ENCODE measurements around the gene MRTFB. TPM values are rescaled to one million over a fixed set of nuclear protein-coding genes. Genes with fewer than 3 reads are reported as not detected.

MRTFB gene
- total RNA-seq, 1 donor from 2014 or later = 12.9 TPM

DNA sequence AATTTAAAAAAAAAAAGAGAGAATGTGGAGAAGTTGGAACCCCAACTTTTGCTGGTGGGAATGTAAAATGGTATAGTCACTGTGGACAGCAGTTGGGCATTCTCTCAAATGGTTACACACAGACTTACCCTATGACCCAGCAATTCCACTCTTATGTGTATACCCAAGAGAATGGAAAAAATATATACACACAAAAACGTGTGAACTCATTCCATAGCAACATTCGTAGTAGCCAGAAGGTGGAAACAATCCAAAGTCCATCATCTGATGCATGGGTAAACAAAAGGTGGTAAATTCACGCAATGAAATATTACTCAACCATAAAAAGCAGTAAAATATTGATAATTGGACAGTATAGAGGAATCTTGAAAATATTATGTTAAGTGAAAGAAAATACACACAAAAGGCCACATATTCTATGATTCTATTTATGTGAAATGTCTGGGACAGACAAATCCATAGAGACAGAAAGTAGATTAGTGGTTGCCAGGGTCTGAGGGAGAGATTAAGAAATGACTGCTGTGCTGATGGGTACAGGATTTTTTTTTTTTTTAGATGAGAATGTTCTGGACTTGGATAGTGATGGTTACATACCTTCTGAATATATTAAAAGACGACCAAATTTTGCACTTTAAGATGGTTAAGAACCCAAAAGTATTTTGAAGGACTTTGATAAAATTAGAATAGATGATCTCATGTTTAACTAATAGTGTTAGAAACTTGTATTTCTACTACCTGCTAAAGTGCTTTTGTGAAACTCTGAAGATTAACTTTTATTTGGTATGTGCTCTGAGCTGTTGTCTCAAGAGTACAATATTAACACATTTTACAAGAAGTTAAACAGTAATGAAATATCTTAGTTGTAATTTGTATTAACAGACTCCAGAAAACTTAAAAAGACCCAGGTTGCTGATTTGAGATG, 60.9 kb downstream of the MRTFB start:
- no peak overlapping the region for H3K4me3 ChIP-seq (ENCODE audit: low read depth, low read length)
- TF ChIP-seq, protein P1, sequence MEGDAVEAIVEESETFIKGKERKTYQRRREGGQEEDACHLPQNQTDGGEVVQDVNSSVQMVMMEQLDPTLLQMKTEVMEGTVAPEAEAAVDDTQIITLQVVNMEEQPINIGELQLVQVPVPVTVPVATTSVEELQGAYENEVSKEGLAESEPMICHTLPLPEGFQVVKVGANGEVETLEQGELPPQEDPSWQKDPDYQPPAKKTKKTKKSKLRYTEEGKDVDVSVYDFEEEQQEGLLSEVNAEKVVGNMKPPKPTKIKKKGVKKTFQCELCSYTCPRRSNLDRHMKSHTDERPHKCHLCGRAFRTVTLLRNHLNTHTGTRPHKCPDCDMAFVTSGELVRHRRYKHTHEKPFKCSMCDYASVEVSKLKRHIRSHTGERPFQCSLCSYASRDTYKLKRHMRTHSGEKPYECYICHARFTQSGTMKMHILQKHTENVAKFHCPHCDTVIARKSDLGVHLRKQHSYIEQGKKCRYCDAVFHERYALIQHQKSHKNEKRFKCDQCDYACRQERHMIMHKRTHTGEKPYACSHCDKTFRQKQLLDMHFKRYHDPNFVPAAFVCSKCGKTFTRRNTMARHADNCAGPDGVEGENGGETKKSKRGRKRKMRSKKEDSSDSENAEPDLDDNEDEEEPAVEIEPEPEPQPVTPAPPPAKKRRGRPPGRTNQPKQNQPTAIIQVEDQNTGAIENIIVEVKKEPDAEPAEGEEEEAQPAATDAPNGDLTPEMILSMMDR (conservative IDR thresholded peaks at IDR 0.05; ENCODE audit: low read depth, low read length) = no peak
- DNase-seq (ENCODE audit: low read depth) = no peak

DNA sequence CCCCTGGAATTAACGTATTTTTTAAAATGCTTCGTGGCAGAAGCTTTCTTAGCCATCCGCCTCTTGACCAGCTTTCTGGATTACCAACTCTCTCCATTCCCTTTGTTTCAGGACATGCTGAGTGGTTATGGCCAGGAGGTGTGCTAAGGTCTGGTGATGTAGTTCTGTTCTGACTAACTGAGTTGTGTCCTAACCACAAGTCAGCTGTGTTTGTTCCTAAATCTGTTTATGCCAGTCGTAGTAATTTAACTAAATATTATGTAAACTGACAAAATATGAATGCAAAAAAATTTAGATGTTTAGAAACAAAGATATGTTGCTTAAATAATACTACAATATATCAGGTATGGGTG, 61.6 kb downstream of the MRTFB start:
- H3K4me3 ChIP-seq (ENCODE audit: low read depth, low read length) = no peak overlapping the region
- TF ChIP-seq, protein P1 (conservative IDR thresholded peaks at IDR 0.05; ENCODE audit: low read depth, low read length) = no peak
- DNase-seq (ENCODE audit: low read depth) = peak; percentile 81

DNA sequence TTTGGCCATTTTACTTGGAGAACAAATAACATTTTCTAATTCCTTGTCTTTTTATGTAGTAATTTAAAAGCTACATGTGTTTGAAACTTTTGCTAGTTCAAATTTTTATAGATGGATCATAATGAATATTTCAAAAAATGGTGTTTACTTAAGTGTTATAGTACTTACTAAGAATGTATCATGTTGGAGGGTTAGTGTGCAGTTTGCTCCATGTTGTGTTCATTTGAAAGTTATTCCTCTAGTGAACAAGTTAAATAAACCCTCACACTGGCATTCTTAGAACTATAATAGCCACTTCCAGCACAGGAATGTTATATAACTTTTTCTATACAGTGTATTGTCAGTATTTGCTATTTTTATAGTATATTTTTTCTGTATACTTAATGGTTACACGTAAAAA, 62.8 kb downstream of the MRTFB start:
- no peak for DNase-seq (ENCODE audit: low read depth)
- no peak overlapping the region for H3K4me3 ChIP-seq (ENCODE audit: low read depth, low read length)
- TF ChIP-seq, protein P1 (conservative IDR thresholded peaks at IDR 0.05; ENCODE audit: low read depth, low read length) = no peak

DNA sequence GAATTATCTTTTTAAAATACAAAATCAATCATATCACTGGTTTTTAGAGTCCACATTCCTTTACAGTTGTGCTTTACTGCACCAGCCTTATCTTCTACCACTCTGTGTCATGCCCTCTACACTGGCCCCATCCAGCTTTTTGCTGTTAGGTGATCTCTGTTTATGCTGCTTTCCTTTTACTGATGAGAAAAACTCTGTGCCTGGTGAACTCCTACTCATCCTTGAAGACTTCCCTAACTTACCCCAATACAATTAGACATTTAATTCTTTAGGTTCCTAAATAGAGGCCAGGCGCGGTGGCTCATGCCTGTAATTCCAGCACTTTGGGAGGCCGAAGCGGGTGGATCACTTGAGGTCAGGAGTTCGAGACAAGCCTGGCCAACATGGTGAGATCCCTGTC, 64.6 kb downstream of the MRTFB start:
- no peak for DNase-seq (ENCODE audit: low read depth)
- TF ChIP-seq, protein P1 (conservative IDR thresholded peaks at IDR 0.05; ENCODE audit: low read depth, low read length) = no peak
- H3K4me3 ChIP-seq (ENCODE audit: low read depth, low read length) = no peak overlapping the region

DNA sequence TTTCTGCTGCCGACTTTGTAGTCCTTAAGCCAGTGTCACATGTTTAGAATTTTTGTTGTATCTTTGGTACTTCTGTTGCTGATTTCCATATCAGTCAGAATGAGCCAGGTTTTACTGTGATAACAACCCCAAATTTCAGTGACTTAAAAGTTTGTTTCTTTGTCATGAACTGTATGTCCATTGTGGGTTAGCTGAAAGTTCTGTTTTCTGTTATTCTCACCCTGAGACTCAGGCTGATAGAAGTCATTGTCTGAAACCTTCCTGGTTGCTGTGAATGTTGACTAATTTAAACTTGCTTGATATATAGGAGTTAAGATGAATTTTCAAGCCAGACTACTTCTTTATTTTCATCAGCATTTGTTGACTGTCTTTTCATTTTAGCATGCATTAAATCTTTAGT, 68.8 kb downstream of the MRTFB start:
- no peak for DNase-seq (ENCODE audit: low read depth)
- TF ChIP-seq, protein P1 (conservative IDR thresholded peaks at IDR 0.05; ENCODE audit: low read depth, low read length) = no peak
- no peak overlapping the region for H3K4me3 ChIP-seq (ENCODE audit: low read depth, low read length)

DNA sequence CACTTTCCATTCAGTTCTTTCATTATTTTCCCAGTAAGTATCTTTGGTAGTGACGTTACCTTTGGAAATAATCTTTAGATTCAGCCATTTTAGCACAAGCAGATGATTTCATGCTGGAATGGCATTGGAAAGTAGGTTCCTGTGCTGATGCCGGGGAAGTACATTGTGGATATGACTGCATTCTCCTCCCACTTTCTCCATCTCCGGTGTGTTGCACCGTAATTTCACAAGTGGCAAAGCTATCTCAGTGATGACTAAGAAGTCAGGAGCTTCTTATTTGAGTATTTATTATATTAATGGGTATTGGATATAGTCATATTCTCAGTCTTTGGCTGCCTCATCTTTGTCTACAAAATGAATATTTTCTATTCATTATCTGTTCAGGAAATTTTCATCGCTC, 69.8 kb downstream of the MRTFB start:
- TF ChIP-seq, protein P1 (conservative IDR thresholded peaks at IDR 0.05; ENCODE audit: low read depth, low read length) = no peak
- H3K4me3 ChIP-seq (ENCODE audit: low read depth, low read length) = no peak overlapping the region
- no peak for DNase-seq (ENCODE audit: low read depth)

DNA sequence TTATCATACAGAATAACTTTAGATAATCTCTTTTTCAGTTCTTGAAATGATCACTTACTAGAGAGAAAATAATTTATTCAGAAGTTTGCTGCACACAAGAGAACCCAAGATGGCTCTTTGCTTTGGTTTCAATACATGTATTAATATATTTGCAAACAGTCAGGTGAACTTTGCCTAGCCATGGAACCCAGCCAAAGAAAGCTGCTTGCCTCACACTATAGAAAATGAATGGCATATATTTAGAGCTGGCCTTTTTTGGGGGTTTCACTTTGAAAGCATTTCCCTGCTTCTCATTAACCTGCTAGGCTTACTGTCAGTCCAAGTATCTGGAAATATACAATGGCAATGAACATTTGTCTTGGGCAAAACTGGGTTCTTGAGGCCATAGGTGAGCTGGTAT, 75.3 kb downstream of the MRTFB start:
- H3K4me3 ChIP-seq (ENCODE audit: low read depth, low read length) = no peak overlapping the region
- TF ChIP-seq, protein P1 (conservative IDR thresholded peaks at IDR 0.05; ENCODE audit: low read depth, low read length) = no peak
- no peak for DNase-seq (ENCODE audit: low read depth)

Measured in epithelial cell of proximal tubule (primary cell).